Measurements from ENCODE around the gene UMODL1.
"Not testable (repeated sequence)": the region's sequence is repeated elsewhere in the genome, so short reads cannot be mapped to it uniquely, and the experiment has no call there.

Gene UMODL1

GRCh38 chr21:42165901-42166300 lies 94.8 kb downstream of the UMODL1 start:
- Mint-ChIP-seq H3K27ac (no peak overlapping the region), H3K27me3 (no peaks in the 10 kb centered on the region), H3K9me3 (no peaks in the 10 kb centered on the region), H3K4me1 (peaks cover 42% of the 10 kb centered on the region), H3K4me3 (no peak overlapping the region), H3K36me3 (no peaks in the 10 kb centered on the region)

- no peaks in the 10 kb centered on the region for H3K9me3 Mint-ChIP-seq
- H3K4me1 Mint-ChIP-seq: peaks cover 18% of the 10 kb centered on the region
- H3K4me3 Mint-ChIP-seq: no peak overlapping the region
- H3K36me3 Mint-ChIP-seq: no peaks in the 10 kb centered on the region
- no peak overlapping the region for H3K27ac Mint-ChIP-seq
- no peaks in the 10 kb centered on the region for H3K27me3 Mint-ChIP-seq
Observed at GRCh38 chr21:42169758-42170157, 98.6 kb downstream of the UMODL1 start.

DNA sequence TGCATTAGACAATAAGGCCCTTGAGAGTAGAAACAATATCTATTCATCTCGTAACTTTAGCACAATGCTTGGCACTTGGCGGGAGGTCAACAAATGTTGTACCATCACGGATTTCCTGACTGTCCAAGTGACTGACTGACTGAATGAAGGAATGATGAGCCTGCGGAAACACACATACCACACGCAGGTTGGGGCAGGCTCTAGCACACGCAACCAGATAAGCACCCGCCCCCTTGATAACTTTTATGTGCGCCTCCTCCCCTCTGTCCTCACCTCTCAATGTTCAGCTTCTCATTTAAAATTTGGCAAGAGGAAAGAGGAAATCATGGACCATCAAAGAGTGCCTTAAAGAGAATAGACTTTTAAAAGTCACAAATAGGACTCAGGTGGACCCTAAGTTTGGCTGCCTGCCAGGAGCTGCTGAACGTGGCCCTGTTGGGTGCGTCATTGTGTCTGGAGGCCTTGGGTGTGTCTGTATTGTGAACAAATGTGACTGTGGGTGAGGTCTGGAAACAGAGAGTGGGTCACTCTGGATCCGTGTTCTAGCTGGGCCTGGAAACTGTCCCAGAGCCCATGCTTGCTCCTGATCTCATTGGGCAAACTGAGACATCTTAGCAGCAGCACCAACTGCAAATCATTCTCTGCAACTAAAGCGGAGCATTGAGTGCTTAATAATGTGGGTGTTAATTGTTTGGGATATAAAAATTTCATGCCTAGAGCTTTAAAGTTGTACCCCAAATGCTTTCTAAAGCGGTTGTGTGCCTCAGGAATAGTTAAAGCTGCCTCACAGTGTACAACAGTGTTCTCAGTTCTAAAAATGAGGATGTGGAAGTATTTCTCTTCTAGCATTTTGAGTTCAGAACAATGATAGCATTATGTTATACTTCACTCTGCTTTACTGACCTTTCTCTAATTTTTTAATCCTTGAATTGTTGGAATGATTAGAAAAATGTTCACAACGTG lies 100.3 kb downstream of the UMODL1 start:
- Mint-ChIP-seq H3K9me3 (no peaks in the 10 kb centered on the region), H3K36me3 (no peaks in the 10 kb centered on the region), H3K4me3 (no peak overlapping the region)

DNA sequence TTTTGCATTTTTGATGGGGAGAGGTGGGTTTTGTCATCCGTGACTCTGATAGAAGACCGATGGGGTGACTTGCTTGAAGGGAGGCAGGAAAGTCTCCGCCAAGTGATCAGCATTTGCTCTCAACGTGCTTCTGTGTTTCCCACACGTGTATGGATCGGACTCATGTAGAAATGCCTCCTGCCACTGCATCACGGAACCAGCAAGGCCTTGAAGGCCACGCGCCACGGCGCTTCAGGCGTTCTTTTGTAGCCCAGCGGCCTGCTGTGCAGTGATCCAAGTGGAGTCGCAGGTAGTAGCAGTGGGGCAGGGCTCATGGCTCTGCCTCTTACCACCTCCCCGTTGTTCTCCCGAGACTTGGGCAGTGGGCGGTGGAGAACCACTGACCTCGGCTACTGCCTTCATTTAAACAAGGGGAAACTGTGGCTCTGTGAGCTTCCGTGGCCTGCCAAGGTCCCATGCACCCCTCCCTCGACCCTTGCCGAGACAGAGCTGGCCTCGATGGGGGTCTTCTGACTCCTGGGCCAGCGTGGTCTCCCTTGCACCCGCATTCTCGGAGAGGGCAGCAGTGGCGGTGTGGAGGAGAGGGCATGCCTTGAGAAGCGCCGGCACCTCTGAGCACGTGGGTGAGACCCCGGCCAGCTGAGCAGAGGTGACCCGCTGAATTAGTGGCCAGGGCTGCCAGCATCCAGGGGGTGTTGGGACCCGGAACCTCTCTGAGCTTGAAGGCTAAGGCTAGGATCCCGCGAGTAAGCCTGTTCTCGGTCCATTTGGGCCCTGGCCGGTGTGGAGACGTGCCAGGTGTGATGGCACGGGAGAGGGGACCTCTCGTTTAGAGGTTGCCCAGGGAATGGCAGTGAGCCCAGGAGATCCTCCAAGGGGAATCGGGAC lies 101.7 kb downstream of the UMODL1 start:
- H3K36me3 Mint-ChIP-seq: no peaks in the 10 kb centered on the region
- H3K4me3 Mint-ChIP-seq: no peak overlapping the region
- H3K27me3 Mint-ChIP-seq: no peaks in the 10 kb centered on the region
- H3K27ac Mint-ChIP-seq: no peak overlapping the region
- H3K9me3 Mint-ChIP-seq: no peaks in the 10 kb centered on the region
- H3K4me1 Mint-ChIP-seq: peaks cover 18% of the 10 kb centered on the region

More for the DNA sequence above, 100.3 kb downstream of the UMODL1 start:
- peaks cover 18% of the 10 kb centered on the region for H3K4me1 Mint-ChIP-seq
- no peak overlapping the region for H3K27ac Mint-ChIP-seq
- H3K27me3 Mint-ChIP-seq: no peaks in the 10 kb centered on the region

GRCh38 chr21:42174173-42174572 lies 103.1 kb downstream of the UMODL1 start:
- H3K9me3 Mint-ChIP-seq: no peaks in the 10 kb centered on the region
- no peak overlapping the region for H3K4me3 Mint-ChIP-seq
- H3K4me1 Mint-ChIP-seq: peaks cover 18% of the 10 kb centered on the region
- H3K27ac Mint-ChIP-seq: no peak overlapping the region
- no peaks in the 10 kb centered on the region for H3K27me3 Mint-ChIP-seq
- no peaks in the 10 kb centered on the region for H3K36me3 Mint-ChIP-seq

DNA sequence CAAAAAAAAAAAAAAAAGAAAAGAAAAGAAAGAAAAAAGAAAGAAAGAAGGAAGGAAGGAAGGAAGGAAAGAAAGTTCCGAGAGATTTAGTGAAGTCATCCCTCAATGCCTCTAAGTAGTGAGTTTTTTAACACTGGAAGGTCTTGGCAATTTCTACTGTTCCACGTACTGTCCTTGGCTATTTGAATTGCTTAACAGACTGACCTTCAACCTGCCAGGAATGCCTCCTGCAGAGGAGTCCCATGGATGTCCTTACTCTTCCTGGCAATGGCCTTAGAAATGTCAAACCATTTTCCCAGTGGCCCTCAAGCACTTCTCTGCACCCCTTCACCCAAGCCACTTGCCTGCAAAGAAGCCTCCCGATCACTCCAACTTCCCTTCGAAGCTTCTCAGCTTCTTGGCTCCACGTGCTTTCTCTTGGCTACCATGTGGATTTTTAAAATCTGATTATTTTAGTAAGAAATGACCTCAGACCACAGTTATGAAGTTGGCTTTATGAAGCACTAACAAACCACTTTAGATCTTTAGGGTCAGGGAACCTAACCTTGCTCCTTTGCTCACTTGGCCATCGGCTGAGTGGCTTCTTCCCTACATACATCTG lies 104.1 kb downstream of the UMODL1 start:
- peak overlapping the region; percentile 35 for H3K27ac Mint-ChIP-seq
- no peaks in the 10 kb centered on the region for H3K9me3 Mint-ChIP-seq
- no peaks in the 10 kb centered on the region for H3K36me3 Mint-ChIP-seq
- H3K27me3 Mint-ChIP-seq: no peaks in the 10 kb centered on the region
- peaks cover 8% of the 10 kb centered on the region for H3K4me1 Mint-ChIP-seq
- H3K4me3 Mint-ChIP-seq: no peak overlapping the region

GRCh38 chr21:42176859-42177258 lies 105.7 kb downstream of the UMODL1 start:
- H3K4me1 Mint-ChIP-seq: no peaks in the 10 kb centered on the region
- H3K36me3 Mint-ChIP-seq: no peaks in the 10 kb centered on the region
- H3K9me3 Mint-ChIP-seq: no peaks in the 10 kb centered on the region
- no peak overlapping the region for H3K4me3 Mint-ChIP-seq
- no peak overlapping the region for H3K27ac Mint-ChIP-seq
- H3K27me3 Mint-ChIP-seq: no peaks in the 10 kb centered on the region

GRCh38 chr21:42179316-42179715 lies 108.2 kb downstream of the UMODL1 start:
- Mint-ChIP-seq H3K4me1 (no peaks in the 10 kb centered on the region), H3K27ac (no peak overlapping the region), H3K4me3 (no peak overlapping the region), H3K9me3 (no peaks in the 10 kb centered on the region), H3K36me3 (no peaks in the 10 kb centered on the region), H3K27me3 (no peaks in the 10 kb centered on the region)

- not testable (repeated sequence) for H3K27ac Mint-ChIP-seq, H3K36me3 Mint-ChIP-seq, H3K4me3 Mint-ChIP-seq, H3K27me3 Mint-ChIP-seq, H3K9me3 Mint-ChIP-seq, H3K4me1 Mint-ChIP-seq
Observed at GRCh38 chr21:42180001-42180400, 108.9 kb downstream of the UMODL1 start.

GRCh38 chr21:42182713-42183371 lies 111.7 kb downstream of the UMODL1 start:
- H3K9me3 Mint-ChIP-seq: no peaks in the 10 kb centered on the region
- H3K36me3 Mint-ChIP-seq: no peaks in the 10 kb centered on the region
- no peaks in the 10 kb centered on the region for H3K27me3 Mint-ChIP-seq
- peaks cover 30% of the 10 kb centered on the region for H3K4me1 Mint-ChIP-seq
- no peak overlapping the region for H3K27ac Mint-ChIP-seq
- H3K4me3 Mint-ChIP-seq: no peak overlapping the region

DNA sequence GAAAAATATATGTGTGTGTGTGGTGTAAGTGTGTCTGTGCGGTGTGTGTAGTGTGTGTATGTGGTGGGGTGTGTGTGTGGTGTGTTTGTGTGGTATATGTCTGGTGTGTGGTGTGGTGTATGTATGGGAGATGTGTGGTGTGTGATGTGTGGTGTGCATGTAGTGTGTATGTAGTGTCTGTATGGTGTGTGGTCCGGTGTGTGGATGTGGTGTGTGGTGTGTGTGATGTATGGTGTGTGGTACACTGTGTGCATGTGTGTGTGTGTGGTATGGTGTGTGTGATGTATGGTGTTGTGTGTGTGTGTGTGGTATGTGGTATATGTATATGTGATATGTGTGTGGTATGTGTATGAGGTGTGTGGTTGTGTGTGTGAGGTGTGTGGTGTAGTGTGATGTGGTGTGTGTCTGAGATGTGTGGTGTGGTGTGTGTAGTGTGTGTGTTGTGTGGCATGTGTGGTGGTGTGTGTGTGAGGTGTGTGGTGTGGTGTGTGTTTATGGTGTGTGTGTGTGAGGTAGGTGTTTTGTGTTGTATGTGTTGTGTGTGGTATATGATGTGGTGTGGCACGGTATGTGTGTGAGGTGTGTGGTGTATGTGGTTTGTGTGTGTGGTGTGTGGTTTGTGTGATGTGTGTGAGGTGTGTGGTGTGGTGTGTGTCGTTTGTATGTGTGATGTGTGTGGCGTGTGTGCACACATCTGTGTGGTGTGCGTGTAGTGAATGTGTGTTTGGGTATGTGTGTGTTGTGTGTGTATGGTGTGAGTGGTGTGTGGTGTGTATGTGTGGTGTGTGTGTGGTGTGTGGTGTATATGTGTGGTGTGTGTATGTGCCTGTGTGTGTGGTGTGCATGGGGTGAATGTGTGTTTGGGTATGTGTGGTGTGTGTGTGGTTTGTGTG lies 112.5 kb downstream of the UMODL1 start:
- Mint-ChIP-seq H3K4me3 (no peak overlapping the region), H3K27ac (no peak overlapping the region), H3K27me3 (no peaks in the 10 kb centered on the region), H3K9me3 (no peaks in the 10 kb centered on the region), H3K36me3 (no peaks in the 10 kb centered on the region), H3K4me1 (peaks cover 38% of the 10 kb centered on the region)

DNA sequence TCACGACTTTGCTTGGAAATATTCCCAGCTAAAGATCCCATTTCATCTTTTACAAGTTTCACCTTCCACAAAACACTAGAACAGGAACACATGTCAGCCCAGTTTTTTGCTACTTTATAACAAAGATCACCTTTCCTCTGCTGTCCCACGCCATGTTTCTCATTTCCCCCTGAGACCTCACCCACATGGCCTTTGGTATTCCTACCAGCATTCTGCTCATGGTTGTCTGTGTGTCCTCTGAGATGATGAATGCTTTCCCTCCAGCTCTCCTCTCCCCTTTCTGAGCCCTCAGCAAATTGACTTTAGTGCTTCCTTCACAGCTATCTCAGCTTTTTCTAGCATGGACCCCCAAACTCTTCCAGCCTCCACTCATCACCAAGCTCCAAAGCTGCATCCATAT lies 115.5 kb downstream of the UMODL1 start:
- Mint-ChIP-seq H3K4me3 (peak overlapping the region; percentile 41), H3K4me1 (peaks cover 62% of the 10 kb centered on the region), H3K36me3 (no peaks in the 10 kb centered on the region), H3K9me3 (no peaks in the 10 kb centered on the region), H3K27me3 (no peaks in the 10 kb centered on the region), H3K27ac (peak overlapping the region; percentile 85)

- Mint-ChIP-seq H3K4me1 (peaks cover 77% of the 10 kb centered on the region), H3K27me3 (no peaks in the 10 kb centered on the region), H3K4me3 (peak overlapping the region; percentile 63), H3K27ac (peak overlapping the region; percentile 96), H3K36me3 (no peaks in the 10 kb centered on the region), H3K9me3 (no peaks in the 10 kb centered on the region)
Observed at GRCh38 chr21:42187976-42188653, 117.0 kb downstream of the UMODL1 start.

DNA sequence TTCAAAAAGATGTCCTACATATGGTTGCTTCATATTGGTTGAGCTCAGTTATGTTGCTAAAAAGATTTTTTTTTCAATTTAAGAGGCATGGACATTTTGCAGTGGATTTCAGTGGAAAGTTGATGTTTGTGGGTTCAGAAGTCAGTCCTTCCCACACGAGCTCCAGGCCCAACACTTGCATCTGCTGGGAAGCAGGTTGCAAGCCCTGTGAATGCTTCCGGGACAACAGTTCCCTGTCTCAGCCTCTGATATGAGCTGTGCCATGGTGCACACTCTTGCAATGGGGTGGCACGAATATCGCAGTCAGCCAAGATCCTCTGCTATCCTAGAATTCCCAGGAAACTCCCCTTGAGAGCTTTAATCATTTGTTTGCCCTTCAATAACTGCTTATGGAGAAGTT lies 117.5 kb downstream of the UMODL1 start:
- Mint-ChIP-seq H3K27me3 (no peaks in the 10 kb centered on the region), H3K9me3 (no peaks in the 10 kb centered on the region), H3K27ac (peak overlapping the region; percentile 96), H3K36me3 (no peaks in the 10 kb centered on the region), H3K4me3 (peak overlapping the region; percentile 63), H3K4me1 (peaks cover 82% of the 10 kb centered on the region)

All from activated naive CD4-positive, alpha-beta T cell treated with anti-CD3 and anti-CD28 coated beads, Interleukin-2, amount 50 U/mL, for 24 hours (primary cell).